Measurements from ENCODE around the gene PASD1. TPM values are rescaled to one million over a fixed set of nuclear protein-coding genes. Genes with fewer than 3 reads are reported as not detected.

PASD1 gene
- not detected for total RNA-seq

GRCh38 chrX:151563449-151563848, at the start of gene PASD1:
Gene PASD1, plus strand, starts transcription at chrX:151563675. Its CDS starts 37,879 bp downstream, at chrX:151601554.

GRCh38 chrX:151694661-151695582, 131.4 kb downstream of the PASD1 start, which contains the start of gene PRRG3:
Gene PRRG3, plus strand, starts transcription at chrX:151695458. Its CDS starts 3,357 bp downstream, at chrX:151698815.

GRCh38 chrX:151715752-151716151, 152.3 kb downstream of the PASD1 start, which contains the start of gene FATE1:
Gene FATE1, plus strand, starts transcription at chrX:151716035. Its CDS starts 85 bp downstream, at chrX:151716120.

Other genes with a start within 250 kb of the PASD1 start
- gene VMA21, start 166.5 kb upstream of the PASD1 start, total RNA-seq: 83.3 TPM
- gene PRRG3, start 131.8 kb downstream of the PASD1 start, total RNA-seq: 24.4 TPM
- gene FATE1, start 152.4 kb downstream of the PASD1 start, total RNA-seq: not detected
- not detected for gene CNGA2, start 171.1 kb downstream of the PASD1 start, total RNA-seq

All from camera-type eye (tissue), 1 donor.